Measurements from ENCODE around the gene EIF4A2.

Gene EIF4A2

GRCh38 chr3:186783058-186783730 lies at the start of gene EIF4A2:
Gene EIF4A2, plus strand, starts transcription at chr3:186783577. Its CDS starts 34 bp downstream, at chr3:186783611.
- DNase-seq, result peak; percentile 93

GRCh38 chr3:186742618-186743380 lies 40.6 kb upstream of the EIF4A2 start:
- DNase-seq, result no peak

- no peak for DNase-seq
These were observed 39.7 kb upstream of the EIF4A2 start for GRCh38 chr3:186743666-186744065.

GRCh38 chr3:186746008-186746407 lies 37.4 kb upstream of the EIF4A2 start:
- DNase-seq, result no peak

GRCh38 chr3:186750316-186750715 lies 33.1 kb upstream of the EIF4A2 start:
- no peak for DNase-seq

- DNase-seq, result no peak
These were observed 31.9 kb upstream of the EIF4A2 start for GRCh38 chr3:186751480-186751879.

GRCh38 chr3:186754006-186754405 lies 29.4 kb upstream of the EIF4A2 start:
- DNase-seq, result no peak

GRCh38 chr3:186754871-186755270 lies 28.5 kb upstream of the EIF4A2 start:
- no peak for DNase-seq

- no peak for DNase-seq
These were observed 26.2 kb upstream of the EIF4A2 start for GRCh38 chr3:186757214-186757613.

- DNase-seq, result no peak
These were observed 25.6 kb upstream of the EIF4A2 start for GRCh38 chr3:186757686-186758220.

- DNase-seq, result no peak
These were observed 24.0 kb upstream of the EIF4A2 start for GRCh38 chr3:186759231-186759930.

GRCh38 chr3:186760141-186760833 lies 23.1 kb upstream of the EIF4A2 start:
- no peak for DNase-seq

- DNase-seq, result no peak
These were observed 22.4 kb upstream of the EIF4A2 start for GRCh38 chr3:186760897-186761447.

- no peak for DNase-seq
These were observed 11.1 kb upstream of the EIF4A2 start for GRCh38 chr3:186772281-186772694.

GRCh38 chr3:186772701-186773417 lies 10.5 kb upstream of the EIF4A2 start:
- DNase-seq, result peak; percentile 64

GRCh38 chr3:186775999-186776398 lies 7.4 kb upstream of the EIF4A2 start:
- DNase-seq, result no peak

GRCh38 chr3:186779204-186779603 lies 4.2 kb upstream of the EIF4A2 start:
- no peak for DNase-seq

GRCh38 chr3:186782542-186783057 lies 777 bp upstream of the EIF4A2 start:
- DNase-seq, result no peak

GRCh38 chr3:186783731-186784515 lies 546 bp downstream of the EIF4A2 start:
- peak; percentile 84 for DNase-seq

- no peak for DNase-seq
These were observed 1.6 kb downstream of the EIF4A2 start for GRCh38 chr3:186784820-186785494.
